ENCODE results near the gene CALML5. TPM values are rescaled to one million over a fixed set of nuclear protein-coding genes. Genes with fewer than 3 reads are reported as not detected.

Gene CALML5
- total and polyA plus RNA-seq, 2 of the 4 experiments (the other 2 are of a cell fraction): not detected

DNA sequence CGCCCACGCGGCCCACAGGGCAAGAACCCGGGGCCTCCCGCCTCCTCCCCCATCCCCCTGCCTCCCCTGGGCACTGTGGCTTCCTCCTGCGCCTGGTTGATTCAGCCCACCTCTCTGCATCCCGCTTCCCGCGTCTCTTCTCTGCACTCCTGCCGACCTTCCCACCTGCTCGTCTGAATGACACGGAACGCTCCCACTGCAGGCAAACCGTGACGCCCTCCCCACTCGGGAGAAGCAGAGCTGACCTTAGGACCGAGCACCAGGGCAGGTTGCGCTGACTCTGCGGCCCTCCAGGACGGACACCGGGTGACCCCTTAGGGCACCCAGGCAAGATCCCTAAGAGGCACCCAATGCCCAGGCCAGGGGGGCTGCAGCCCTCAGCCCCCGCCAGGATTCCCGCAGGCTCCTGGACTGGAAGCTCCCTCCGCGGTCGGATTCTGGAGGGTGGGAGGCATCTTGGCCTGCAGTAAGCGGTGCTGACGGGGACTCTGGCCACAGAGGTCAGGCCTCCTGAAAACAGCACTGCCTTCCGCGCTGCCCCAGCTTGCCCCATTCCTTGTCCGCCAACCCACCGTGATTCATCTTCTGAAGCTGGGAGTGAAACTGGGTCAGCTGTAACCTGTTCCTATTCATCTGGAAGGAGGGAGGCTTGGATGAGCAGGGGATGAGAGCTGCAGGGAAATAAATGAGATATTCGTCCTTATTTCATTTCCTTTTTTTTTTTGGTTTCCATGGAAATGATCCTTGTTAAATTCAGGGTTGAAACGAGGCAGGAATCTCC is 26.4 kb upstream of the CALML5 start:
- Histone ChIP-seq H3K4me3 (ENCODE audit: insufficient read depth, low read depth, low read length) (no peak overlapping the region), H2AFZ (replicated peaks; ENCODE audit: low read length, poor library complexity) (no peak overlapping the region), H2BK15ac (ENCODE audit: low read depth, low read length) (no peak overlapping the region), H4K8ac (ENCODE audit: low read depth in 2 of 2, low read length in 2 of 2) (no peak overlapping the region), H3K4ac (ENCODE audit: low read depth, low read length) (no peak overlapping the region), H2BK5ac (ENCODE audit: low read depth, low read length, poor library complexity, severe bottlenecking) (no peak overlapping the region), H3K18ac (ENCODE audit: low read depth, low read length) (no peak overlapping the region), H3K79me1 (ENCODE audit: low read depth in 1 of 2, low read length in 2 of 2) (no peaks in the 10 kb centered on the region), H2BK20ac (ENCODE audit: low read depth, low read length) (no peak overlapping the region), H3K4me1 (ENCODE audit: control insufficient read depth, insufficient read depth, low read length) (no peaks in the 10 kb centered on the region), H2BK120ac (ENCODE audit: low read depth, low read length) (no peak overlapping the region), H3K36me3 (ENCODE audit: control insufficient read depth, insufficient read depth, low read length) (no peaks in the 10 kb centered on the region), H3K9me3 (ENCODE audit: control insufficient read depth, insufficient read depth, low read length) (no peaks in the 10 kb centered on the region), H3K4me2 (ENCODE audit: low read depth, low read length) (no peak overlapping the region), H2AK9ac (replicated peaks; ENCODE audit: low read depth, low read length, poor library complexity) (no peak overlapping the region), H4K5ac (ENCODE audit: low read depth, low read length) (no peak overlapping the region), H2AK5ac (ENCODE audit: low read depth, low read length) (no peak overlapping the region), H3K14ac (replicated peaks; ENCODE audit: low read depth, low read length) (no peak overlapping the region), H3K56ac (ENCODE audit: extremely low read depth, insufficient read depth, low read length) (no peak overlapping the region), H3K23ac (ENCODE audit: low read depth, low read length) (no peak overlapping the region), H3K9me1 (ENCODE audit: insufficient read depth, low read length) (no peaks in the 10 kb centered on the region), H3K27ac (ENCODE audit: insufficient read depth, low read length) (no peak overlapping the region), H4K20me1 (ENCODE audit: insufficient read depth, low read length) (no peaks in the 10 kb centered on the region), H3K27me3 (ENCODE audit: control insufficient read depth, insufficient read depth, low read length) (peaks cover 5% of the 10 kb centered on the region; the same call in 1 of the 2 replicates), H4K91ac (ENCODE audit: insufficient read depth, low read depth, low read length) (no peak overlapping the region), H3K9ac (ENCODE audit: low read depth, low read length) (no peak overlapping the region)
- intact Hi-C loops (cut with micrococcal nuclease): no loop called here
- TF ChIP-seq NFE2L2 (IDR thresholded peaks at IDR 0.05; ENCODE audit: low read depth, low read length) (no peak), USF2 (IDR thresholded peaks at IDR 0.05; ENCODE audit: low read depth, low read length) (no peak), MAZ (IDR thresholded peaks at IDR 0.05; ENCODE audit: borderline replicate concordance, low read depth, low read length) (no peak), FOS (IDR thresholded peaks at IDR 0.05; ENCODE audit: low read depth, low read length) (no peak), RAD21 (IDR thresholded peaks at IDR 0.05; ENCODE audit: low read length) (no peak), CEBPB (IDR thresholded peaks at IDR 0.05; ENCODE audit: low read depth, low read length) (no peak), RFX5 (IDR thresholded peaks at IDR 0.05; ENCODE audit: low read depth, low read length) (no peak), POLR2A (IDR thresholded peaks at IDR 0.05; ENCODE audit: low read depth, low read length) (no peak), BHLHE40 (IDR thresholded peaks at IDR 0.05; ENCODE audit: low read depth, low read length) (no peak), MAFK (IDR thresholded peaks at IDR 0.05; ENCODE audit: low read depth, low read length) (no peak), MXI1 (IDR thresholded peaks at IDR 0.05; ENCODE audit: borderline replicate concordance, low read depth, low read length) (no peak), CTCF (conservative IDR thresholded peaks at IDR 0.05; ENCODE audit: low read depth, low read length) (no peak), SMC3 (IDR thresholded peaks at IDR 0.05; ENCODE audit: low read depth, low read length) (no peak), RCOR1 (IDR thresholded peaks at IDR 0.05; ENCODE audit: insufficient replicate concordance, low read length) (no peak), CHD1 (IDR thresholded peaks at IDR 0.05; ENCODE audit: low read depth, low read length) (no peak)
- TF ChIP-seq, protein P1, sequence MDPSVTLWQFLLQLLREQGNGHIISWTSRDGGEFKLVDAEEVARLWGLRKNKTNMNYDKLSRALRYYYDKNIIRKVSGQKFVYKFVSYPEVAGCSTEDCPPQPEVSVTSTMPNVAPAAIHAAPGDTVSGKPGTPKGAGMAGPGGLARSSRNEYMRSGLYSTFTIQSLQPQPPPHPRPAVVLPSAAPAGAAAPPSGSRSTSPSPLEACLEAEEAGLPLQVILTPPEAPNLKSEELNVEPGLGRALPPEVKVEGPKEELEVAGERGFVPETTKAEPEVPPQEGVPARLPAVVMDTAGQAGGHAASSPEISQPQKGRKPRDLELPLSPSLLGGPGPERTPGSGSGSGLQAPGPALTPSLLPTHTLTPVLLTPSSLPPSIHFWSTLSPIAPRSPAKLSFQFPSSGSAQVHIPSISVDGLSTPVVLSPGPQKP (IDR thresholded peaks at IDR 0.05; ENCODE audit: borderline replicate concordance, low read depth, low read length): no peak
- dilution Hi-C loops (cut with HindIII; ENCODE audit: low sequenced_read_pairs, unreplicated experiment): no loop called here
- ChIA-PET CTCF (no interaction called here), POLR2A (ENCODE audit: unreplicated experiment) (no interaction called here)
- BruUV-seq (replicated peaks): no TSS peak
- in situ Hi-C loops (cut with MboI; ENCODE audit: low sequenced_read_pairs): no loop called here
- 60% methylated on average over 5 of the region's 34 CpGs; no CpG with 5 or more reads in 1 of the 2 experiments for WGBS, 2 experiments (ENCODE audit: extremely low coverage in 2 of 2, insufficient read length in 1 of 2)
- ATAC-seq (ENCODE audit: low read depth) (no peak), DNase-seq (no peak)

Data from IMR-90 (cell line).